ENCODE results near the gene GEN1. TPM values are rescaled to one million over a fixed set of nuclear protein-coding genes. Genes with fewer than 3 reads are reported as not detected.

Gene GEN1
- total RNA-seq, 6 donors from 2014 or later, result 4.9 to 8.2 (median 7.3) TPM

DNA sequence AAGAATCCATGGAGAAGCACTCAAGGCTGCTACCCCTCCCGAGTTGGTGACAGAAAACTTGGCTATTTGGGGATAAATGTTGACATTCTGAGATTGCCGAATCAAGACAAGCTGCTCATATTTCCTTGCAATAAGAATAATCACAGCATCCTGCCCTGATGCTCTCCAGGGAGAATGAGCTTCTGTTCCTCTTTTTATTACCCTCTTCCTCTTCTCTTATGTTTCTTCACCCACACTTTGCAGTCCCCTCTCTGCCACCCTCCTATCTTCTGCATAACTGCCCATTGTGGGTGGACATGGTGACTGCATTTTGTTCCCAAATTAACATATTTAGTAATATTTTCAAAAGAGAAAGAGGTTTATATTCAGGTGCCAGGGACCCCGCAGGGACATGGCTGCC is 50.4 kb downstream of the GEN1 start:
- 53 to 88% methylated on average over 3 of the region's 3 CpGs for WGBS, 2 donors
- no peak for TF ChIP-seq CTCF (IDR thresholded peaks at IDR 0.05)
- TF ChIP-seq POLR2AphosphoS5 (IDR thresholded peaks at IDR 0.05), result no peak
- TF ChIP-seq EP300 (IDR thresholded peaks at IDR 0.05), result no peak
- no peak for TF ChIP-seq POLR2A (IDR thresholded peaks at IDR 0.05)
- peaks cover 0 to 11% (median 0%) of the 10 kb centered on the region in 4 donors for H3K4me1 ChIP-seq
- H3K27me3 ChIP-seq, result no peaks in the 10 kb centered on the region
- H3K9me3 ChIP-seq, result no peaks in the 10 kb centered on the region
- ATAC-seq (ENCODE audit: low FRiP score in 2 of 2) (peak in 1 of 2 donors; percentile 72), DNase-seq (no peak)
- H3K36me3 ChIP-seq, result no peaks in the 10 kb centered on the region
- H3K4me3 ChIP-seq, result no peak overlapping the region
- no peak overlapping the region for H3K27ac ChIP-seq

- no peaks in the 10 kb centered on the region for H3K9me3 ChIP-seq
- H3K4me1 ChIP-seq, result peaks cover 0 to 6% (median 0%) of the 10 kb centered on the region in 4 donors
- H3K27ac ChIP-seq, result no peak overlapping the region
- H3K27me3 ChIP-seq, result no peaks in the 10 kb centered on the region
- TF ChIP-seq CTCF (IDR thresholded peaks at IDR 0.05) (no peak), EP300 (IDR thresholded peaks at IDR 0.05) (no peak), POLR2AphosphoS5 (IDR thresholded peaks at IDR 0.05) (no peak)
- peak in 1 of 2 donors; percentile 30 for ATAC-seq (ENCODE audit: low FRiP score in 2 of 2)
- WGBS, 2 donors, result 64 to 89% methylated on average over 2 of the region's 2 CpGs
- H3K4me3 ChIP-seq, result no peak overlapping the region
- DNase-seq, result peak in 1 of 2 donors; percentile 29
- no peaks in the 10 kb centered on the region for H3K36me3 ChIP-seq
Observed at GRCh38 chr2:17805166-17805565, 51.2 kb downstream of the GEN1 start.

DNA sequence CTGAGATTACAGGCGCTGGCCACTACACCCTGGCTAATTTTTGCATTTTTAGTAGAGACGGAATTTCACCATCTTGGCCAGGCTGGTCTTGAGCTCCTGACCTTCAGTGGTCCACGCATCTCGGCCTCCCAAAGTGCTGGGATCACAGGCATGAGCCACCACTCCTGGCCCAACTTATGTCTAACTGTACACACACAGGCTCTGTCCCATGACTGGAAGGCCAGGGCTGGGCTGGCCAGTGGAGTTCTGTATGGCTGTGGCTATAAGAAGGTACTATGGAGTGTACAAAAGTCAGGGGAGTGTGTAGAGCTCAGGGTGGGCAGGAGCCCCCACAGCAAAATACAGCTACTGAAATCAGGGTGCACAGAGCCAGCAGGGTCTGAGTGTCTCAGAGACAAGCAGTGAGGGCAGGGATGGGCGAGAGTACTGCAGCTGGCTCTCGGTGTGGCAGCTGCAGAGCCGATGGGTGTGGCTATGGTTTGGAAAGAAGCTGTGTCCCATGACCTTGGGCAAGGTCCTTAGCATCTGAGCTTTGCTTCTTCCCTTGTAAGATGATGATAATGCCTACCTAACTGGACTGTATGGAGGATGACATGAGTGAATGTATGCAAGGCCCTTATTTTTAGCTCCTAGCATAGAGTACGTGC is 51.9 kb downstream of the GEN1 start:
- no peaks in the 10 kb centered on the region for H3K9me3 ChIP-seq
- TF ChIP-seq POLR2AphosphoS5 (IDR thresholded peaks at IDR 0.05) (no peak), EP300 (IDR thresholded peaks at IDR 0.05) (no peak), CTCF (IDR thresholded peaks at IDR 0.05) (no peak), POLR2A (IDR thresholded peaks at IDR 0.05) (no peak)
- no peak for ATAC-seq (ENCODE audit: low FRiP score in 2 of 2)
- no peaks in the 10 kb centered on the region for H3K4me1 ChIP-seq
- H3K27ac ChIP-seq, result no peak overlapping the region
- no peaks in the 10 kb centered on the region for H3K27me3 ChIP-seq
- no peak for DNase-seq
- H3K4me3 ChIP-seq, result no peak overlapping the region
- H3K36me3 ChIP-seq, result no peaks in the 10 kb centered on the region
- WGBS, 2 donors, result 80 to 91% methylated on average over 8 of the region's 8 CpGs

GRCh38 chr2:17813010-17813741 is 59.2 kb downstream of the GEN1 start:
- Histone ChIP-seq H3K9me3 (no peaks in the 10 kb centered on the region), H3K4me3 (no peak overlapping the region), H3K27me3 (no peaks in the 10 kb centered on the region), H3K36me3 (no peaks in the 10 kb centered on the region), H3K27ac (peak overlapping the region in 1 of 4 donors; percentile 23), H3K4me1 (no peaks in the 10 kb centered on the region)
- no peak for DNase-seq
- TF ChIP-seq CTCF (IDR thresholded peaks at IDR 0.05), result no peak
- TF ChIP-seq EP300 (IDR thresholded peaks at IDR 0.05), result no peak
- TF ChIP-seq POLR2A (IDR thresholded peaks at IDR 0.05), result no peak
- TF ChIP-seq POLR2AphosphoS5 (IDR thresholded peaks at IDR 0.05), result no peak
- 73 to 79% methylated on average over 5 of the region's 5 CpGs for WGBS, 2 donors
- ATAC-seq (ENCODE audit: low FRiP score in 2 of 2), result peak in 1 of 2 donors; percentile 68

All from upper lobe of left lung (tissue), 6 donors.